Breast epithelium (tissue), 3 donors: Measurements from ENCODE around the gene COPB2. TPM values are rescaled to one million over a fixed set of nuclear protein-coding genes. Genes with fewer than 3 reads are reported as not detected.

ENCODE experiments used
- total RNA-seq, 3 donors: library from RNA; depleted of rRNA; stranded (reverse); fragments of >200 nt; gene quantifications; one replicate each; pipeline ENCODE4 v1.1.0, GENCODE V29; 2016

The COPB2 gene
- total RNA-seq, 3 donors from 2014 or later, result 76.5 to 109 (median 109) TPM

Other genes with a start within 250 kb of the COPB2 start
- gene MRPS22, start 45.6 kb downstream of the COPB2 start, total RNA-seq, result 10 to 100 TPM; 45.2 to 47.9 (median 46.4) TPM
- gene RBP2, start 86.9 kb upstream of the COPB2 start, total RNA-seq, result 1 to 10 TPM in 1 of 3 donors, not detected in 2; 1.3 TPM
- 10 to 100 TPM in 2 of 3 donors, under 1 TPM in 1; 0.64 to 20.9 (median 14.7) TPM for gene RBP1, start 150.1 kb upstream of the COPB2 start, total RNA-seq